ENCODE data around the gene USP24.

USP24 gene

GRCh38 chr1:55148676-55149075 is 66.5 kb downstream of the USP24 start:
- TF ChIP-seq CTCF (IDR thresholded peaks at IDR 0.05; ENCODE audit: low read depth, low read length), result no peak
- in situ Hi-C loops (cut with HindIII; ENCODE audit: low sequenced_read_pairs), result no loop called here

DNA sequence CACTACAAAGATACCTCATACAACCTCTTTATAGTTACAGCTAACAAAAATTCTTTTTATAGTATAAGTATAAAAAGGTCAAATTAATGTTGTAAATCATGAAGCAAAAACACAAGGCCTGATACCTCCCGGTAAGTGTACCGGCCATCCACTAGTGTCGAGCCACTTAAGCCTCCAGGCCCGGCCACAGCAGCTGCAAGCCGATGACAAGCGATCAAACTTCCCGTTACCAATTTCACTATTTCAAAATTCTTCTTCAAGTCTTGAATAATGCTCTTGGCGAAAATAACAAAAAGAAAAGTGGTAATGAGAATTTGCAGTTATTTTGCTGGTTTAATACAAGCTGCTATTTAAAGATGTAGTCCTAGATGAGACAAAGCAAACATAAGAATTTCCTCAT is 67.6 kb downstream of the USP24 start:
- no peak for TF ChIP-seq CTCF (IDR thresholded peaks at IDR 0.05; ENCODE audit: low read depth, low read length)
- in situ Hi-C loops (cut with HindIII; ENCODE audit: low sequenced_read_pairs), result no loop called here
- DNase-seq (ENCODE audit: low read depth, low spot score), result no peak
- no peak overlapping the region for H3K4me3 ChIP-seq (ENCODE audit: low read depth, low read length)

More at GRCh38 chr1:55148676-55149075, 66.5 kb downstream of the USP24 start:
- no peak overlapping the region for H3K4me3 ChIP-seq (ENCODE audit: low read depth, low read length)
- no peak for DNase-seq (ENCODE audit: low read depth, low spot score)

- no peak for DNase-seq (ENCODE audit: low read depth, low spot score)
- no peak for TF ChIP-seq CTCF (IDR thresholded peaks at IDR 0.05; ENCODE audit: low read depth, low read length)
- no peak overlapping the region for H3K4me3 ChIP-seq (ENCODE audit: low read depth, low read length)
- in situ Hi-C loops (cut with HindIII; ENCODE audit: low sequenced_read_pairs), result no loop called here
Observed at GRCh38 chr1:55146781-55147180, 68.4 kb downstream of the USP24 start.

DNA sequence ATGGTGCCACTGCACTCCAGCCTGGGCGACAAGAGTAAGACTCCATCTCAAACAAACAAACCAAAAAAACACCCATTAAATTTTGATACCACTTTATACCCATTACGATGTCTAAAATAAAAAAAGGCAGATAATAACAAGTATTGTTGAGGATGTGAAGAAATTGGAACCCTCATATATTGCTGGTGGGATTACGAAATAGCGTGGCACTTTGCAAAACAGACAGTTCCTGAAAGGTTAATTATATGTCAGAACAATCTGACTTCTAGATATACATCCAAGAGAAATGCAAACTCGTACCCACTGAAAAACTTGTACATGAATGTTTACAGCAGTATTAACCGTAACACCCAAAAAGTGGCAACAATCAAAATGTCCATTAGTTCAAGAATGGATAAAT is 70.3 kb downstream of the USP24 start:
- no peak overlapping the region for H3K4me3 ChIP-seq (ENCODE audit: low read depth, low read length)
- in situ Hi-C loops (cut with HindIII; ENCODE audit: low sequenced_read_pairs), result no loop called here
- no peak for TF ChIP-seq CTCF (IDR thresholded peaks at IDR 0.05; ENCODE audit: low read depth, low read length)
- DNase-seq (ENCODE audit: low read depth, low spot score), result no peak

DNA sequence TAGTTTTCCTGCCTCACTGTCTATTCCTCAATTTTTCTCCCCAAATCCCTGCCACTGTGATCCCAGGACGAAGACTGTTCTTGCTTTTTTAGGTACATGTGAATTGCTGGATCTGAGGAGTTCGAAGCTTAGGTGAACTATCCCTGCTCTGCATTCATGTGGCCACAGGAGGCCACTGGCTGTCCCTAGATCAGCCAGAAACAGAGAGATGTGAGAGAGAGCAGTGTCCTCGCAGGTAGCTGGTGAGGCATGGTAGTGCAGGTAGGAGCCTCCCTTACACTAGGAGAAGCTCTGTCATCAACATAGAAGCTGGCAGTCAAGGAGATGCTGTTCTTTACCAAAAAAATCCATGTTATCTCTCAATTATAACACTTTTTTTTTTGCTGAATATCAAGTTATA is 71.5 kb downstream of the USP24 start:
- DNase-seq (ENCODE audit: low read depth, low spot score), result no peak
- TF ChIP-seq CTCF (IDR thresholded peaks at IDR 0.05; ENCODE audit: low read depth, low read length), result no peak
- in situ Hi-C loops (cut with HindIII; ENCODE audit: low sequenced_read_pairs), result no loop called here
- H3K4me3 ChIP-seq (ENCODE audit: low read depth, low read length), result no peak overlapping the region

GRCh38 chr1:55141295-55141893 is 73.8 kb downstream of the USP24 start:
- TF ChIP-seq CTCF (IDR thresholded peaks at IDR 0.05; ENCODE audit: low read depth, low read length), result no peak
- no peak for DNase-seq (ENCODE audit: low read depth, low spot score)
- in situ Hi-C loops (cut with HindIII; ENCODE audit: low sequenced_read_pairs), result no loop called here
- no peak overlapping the region for H3K4me3 ChIP-seq (ENCODE audit: low read depth, low read length)
